B cell (primary cell): ENCODE data around the gene TEX19. TPM values are rescaled to one million over a fixed set of nuclear protein-coding genes. Genes with fewer than 3 reads are reported as not detected.

Source experiments
- ATAC-seq: fragments of 200-7000 bp; cut with Tn5 transposase; one replicate; pipeline ENCODE4 v1.10.0; 2021; ENCODE audit warnings: low read depth, mild to moderate bottlenecking, moderate number of reproducible peaks, moderate library complexity
- CTCF ChIA-PET: fragments of 350-600 bp; sonication (Branson Sonifier 250); formaldehyde crosslinking; loops from one replicate; lab custom pipeline; 2021; ENCODE audit warnings: antibody characterized with exemption, inconsistent platforms; lab: Charles Lee
- POLR2A ChIA-PET: fragments of 350-600 bp; sonication (Branson Sonifier 250); formaldehyde crosslinking; loops from one replicate; lab custom pipeline; 2021; ENCODE audit warnings: antibody characterized with exemption; lab: Charles Lee
- DNase-seq: peaks from one replicate; pipeline ENCODE4 v3.0.0; 2013
- H2AFZ ChIP-seq: 2 replicates; pipeline ENCODE4 v1.6.1; 2012; ENCODE audit warnings: mild to moderate bottlenecking, low read depth, low read length; ENCODE audit not compliant: insufficient read depth, poor library complexity, severe bottlenecking
- H3K27ac ChIP-seq, 2 donors: 1 replicate in 1 of 2; 2 replicates in 1 of 2; pipeline ENCODE4 v1.5.1; 2012 to 2013; ENCODE audit warnings: low read length in 2 of 2, mild to moderate bottlenecking in 2 of 2, moderate library complexity in 1 of 2
- H3K27me3 ChIP-seq, 4 experiments: fragments of 200-600 bp in 1 of 4; sonication (generic) in 1 of 4; replicated peaks in 1 of 4; 1 replicate in 2 of 4; 2 replicates in 2 of 4; pipeline versions ENCODE4 v1.6.1 to v1.7.0; 2013 to 2016; ENCODE audit warnings: low read length in 3 of 4, mild to moderate bottlenecking in 2 of 4, mixed read lengths in 1 of 4, moderate library complexity in 1 of 4; ENCODE audit not compliant: insufficient read depth in 4 of 4, control insufficient read depth in 3 of 4; ENCODE audit errors: control extremely low read depth in 1 of 4
- H3K36me3 ChIP-seq, 2 experiments: replicated peaks in 1 of 2; 1 replicate in 1 of 2; 2 replicates in 1 of 2; pipeline versions ENCODE4 v1.6.1 to v1.7.1; 2013; ENCODE audit warnings: low read length in 1 of 2; ENCODE audit not compliant: insufficient read depth in 2 of 2, control insufficient read depth in 1 of 2; ENCODE audit errors: control extremely low read depth in 1 of 2, extremely low read depth in 1 of 2
- H3K4me1 ChIP-seq, 2 donors: fragments of 200-600 bp in 1 of 2; sonication (generic) in 1 of 2; 1 replicate in 1 of 2; 2 replicates in 1 of 2; pipeline versions ENCODE4 v1.5.1 to v1.6.1; 2013 to 2017; ENCODE audit warnings: low read length in 2 of 2; ENCODE audit not compliant: control insufficient read depth in 2 of 2, insufficient read depth in 2 of 2
- H3K4me2 ChIP-seq: replicated peaks from 2 replicates; pipeline ENCODE3; 2012; ENCODE audit warnings: mild to moderate bottlenecking, low read depth, low read length; ENCODE audit not compliant: poor library complexity, severe bottlenecking
- H3K4me3 ChIP-seq, 5 experiments: fragments of 200-600 bp in 1 of 5; sonication (generic) in 1 of 5; 1 replicate in 3 of 5; 2 replicates in 2 of 5; pipeline versions ENCODE4 v1.5.1 to v1.7.0; 2011 to 2016; ENCODE audit warnings: low read length in 4 of 5, mild to moderate bottlenecking in 4 of 5, low read depth in 2 of 5, control low read depth in 1 of 5, moderate library complexity in 1 of 5; ENCODE audit not compliant: insufficient read depth in 1 of 5; ENCODE audit errors: control extremely low read depth in 1 of 5, extremely low read depth in 1 of 5
- H3K79me2 ChIP-seq: fragments of 200-600 bp; sonication (generic); one replicate; pipeline ENCODE4 v1.6.0; 2016; ENCODE audit warnings: low read length; ENCODE audit not compliant: control insufficient read depth, insufficient read depth
- H3K9ac ChIP-seq: fragments of 200-600 bp; sonication (generic); 2 replicates; pipeline ENCODE4 v1.6.1; 2017; ENCODE audit warnings: mild to moderate bottlenecking, low read length, moderate library complexity
- H3K9me3 ChIP-seq, 3 donors: one replicate each; pipeline versions ENCODE4 v1.6.1 to v1.7.1; 2013; ENCODE audit warnings: low read length in 2 of 3; ENCODE audit not compliant: control insufficient read depth in 2 of 3, insufficient read depth in 1 of 3; ENCODE audit errors: control extremely low read depth in 1 of 3
- H4K20me1 ChIP-seq: 2 replicates; pipeline ENCODE4 v1.6.0; 2012; ENCODE audit warnings: mild to moderate bottlenecking, low read length; ENCODE audit not compliant: insufficient read depth, control insufficient read depth, poor library complexity, severe bottlenecking
- H3K27ac Mint-ChIP-seq: one replicate; pipeline ENCODE4 v1.8.0; 2021; ENCODE audit warnings: mixed read lengths
- H3K27me3 Mint-ChIP-seq: one replicate; pipeline ENCODE4 v1.8.0; 2021; ENCODE audit warnings: mixed read lengths
- H3K4me1 Mint-ChIP-seq: one replicate; pipeline ENCODE4 v1.8.0; 2021; ENCODE audit warnings: mixed read lengths
- H3K4me3 Mint-ChIP-seq: one replicate; pipeline ENCODE4 v1.8.0; 2021; ENCODE audit warnings: mixed read lengths
- H3K9me3 Mint-ChIP-seq: one replicate; pipeline ENCODE4 v1.8.0; 2022; ENCODE audit warnings: mixed read lengths; ENCODE audit not compliant: insufficient read depth
- EZH2 ChIP-seq: IDR thresholded peaks from 2 replicates; pipeline ENCODE4 v1.6.1; 2012; ENCODE audit warnings: borderline replicate concordance, low read depth, mild to moderate bottlenecking, moderate library complexity, low read length; ENCODE audit not compliant: insufficient read depth, poor library complexity, severe bottlenecking
- WGBS: methylation state at CpG from one replicate; pipeline ENCODE4 v1.1.5; 2013; ENCODE audit warnings: missing lambda C conversion rate; ENCODE audit not compliant: insufficient coverage; 5-methylcytosine and 5-hydroxymethylcytosine counted together
- intact Hi-C: fragments of 100-400 bp; cut with micrococcal nuclease; formaldehyde crosslinking; loops from one replicate; pipeline ENCODE4 v1.10.0; 2022
- polyA plus RNA-seq: library from polyadenylated mRNA; depleted of rRNA; stranded (reverse); fragments of >200 nt; gene quantifications from 2 replicates; pipeline ENCODE4 v1.2.3, GENCODE V29; 2012
- total RNA-seq, 2 donors: library from RNA; stranded (reverse); fragments of 120-200 nt in 1 of 2; gene quantifications; 1 replicate in 1 of 2; 2 replicates in 1 of 2; pipeline versions ENCODE4 v1.2.3 to v1.2.4, GENCODE V29; 2013 to 2022
- TF ChIP-seq, protein P1 (sequence below): fragments of 200-600 bp; IDR thresholded peaks from one replicate; pipeline ENCODE4 v1.8.0; 2022; ENCODE audit warnings: antibody characterized with exemption, mild to moderate bottlenecking

TEX19 gene
- total and polyA plus RNA-seq, 2 donors (not counting 1 experiment from before 2014, with no cell fraction given), result not detected

DNA sequence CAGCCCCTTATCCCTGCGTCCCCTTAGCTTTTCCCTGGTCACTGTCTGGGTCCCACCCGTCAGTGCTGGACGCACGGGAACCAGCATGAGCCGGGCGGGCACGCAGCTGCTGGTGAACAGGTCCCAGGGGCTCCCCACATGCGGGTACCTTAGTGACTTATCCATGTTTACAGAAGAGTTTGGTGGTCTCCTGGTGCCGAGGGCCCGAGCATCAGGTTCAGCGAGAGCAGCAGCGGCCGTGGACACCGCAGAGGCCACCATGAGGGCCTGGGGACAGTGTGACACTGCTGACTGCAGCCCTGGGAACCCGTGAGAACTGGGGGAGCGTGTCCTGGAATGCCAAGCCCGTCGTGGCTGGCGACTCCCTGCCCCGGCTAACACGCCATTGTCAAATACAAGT is 48.2 kb upstream of the TEX19 start:
- CTCF ChIA-PET, result interaction anchor here (3.0 kb wide), 1 partner anchor 9 kb away, joined by 23 read pairs; no protein-coding TSS in a partner anchor
- intact Hi-C loops, result no loop called here
- WGBS, result 94% methylated on average over 21 of the region's 21 CpGs

DNA sequence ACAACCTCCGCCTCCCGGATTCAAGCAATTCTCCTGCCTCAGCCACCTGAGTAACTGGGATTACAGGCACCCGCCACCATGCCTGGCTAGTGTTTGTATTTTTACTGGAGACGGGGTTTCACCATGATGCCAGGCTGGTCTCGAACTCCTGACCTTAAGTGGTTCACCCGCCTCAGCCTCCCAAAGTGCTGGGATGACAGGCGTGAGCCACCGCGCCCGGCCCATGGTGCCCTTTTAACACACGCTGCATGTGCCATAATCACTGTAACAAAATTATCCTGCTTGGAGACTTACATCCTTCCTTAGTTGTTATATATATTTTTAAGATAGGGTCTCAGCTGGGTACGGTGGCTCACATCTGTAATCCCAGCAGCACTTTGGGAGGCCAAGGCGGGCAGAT is 47.1 kb upstream of the TEX19 start:
- WGBS, result 100% methylated on average over 7 of the region's 13 CpGs
- Histone ChIP-seq H3K9me3 (peaks cover 0 to 11% (median 0%) of the 10 kb centered on the region in 3 donors), H3K4me3 (no peak overlapping the region), H3K9ac (no peak overlapping the region), H4K20me1 (no peaks in the 10 kb centered on the region), H3K27ac (no peak overlapping the region), H3K79me2 (no peaks in the 10 kb centered on the region), H3K27me3 (peaks cover 0 to 34% (median 10%) of the 10 kb centered on the region in 4 experiments), H3K4me2 (no peak overlapping the region), H2AFZ (no peak overlapping the region), H3K36me3 (no peaks in the 10 kb centered on the region), H3K4me1 (peaks cover 18 to 25% of the 10 kb centered on the region in 2 donors)
- Mint-ChIP-seq H3K4me3 (no peak overlapping the region), H3K9me3 (no peaks in the 10 kb centered on the region), H3K4me1 (peaks cover 15% of the 10 kb centered on the region), H3K27me3 (peaks cover 28% of the 10 kb centered on the region), H3K27ac (no peak overlapping the region)
- POLR2A ChIA-PET, result no interaction called here
- ATAC-seq (no peak), DNase-seq (no peak)
- TF ChIP-seq, protein P1, sequence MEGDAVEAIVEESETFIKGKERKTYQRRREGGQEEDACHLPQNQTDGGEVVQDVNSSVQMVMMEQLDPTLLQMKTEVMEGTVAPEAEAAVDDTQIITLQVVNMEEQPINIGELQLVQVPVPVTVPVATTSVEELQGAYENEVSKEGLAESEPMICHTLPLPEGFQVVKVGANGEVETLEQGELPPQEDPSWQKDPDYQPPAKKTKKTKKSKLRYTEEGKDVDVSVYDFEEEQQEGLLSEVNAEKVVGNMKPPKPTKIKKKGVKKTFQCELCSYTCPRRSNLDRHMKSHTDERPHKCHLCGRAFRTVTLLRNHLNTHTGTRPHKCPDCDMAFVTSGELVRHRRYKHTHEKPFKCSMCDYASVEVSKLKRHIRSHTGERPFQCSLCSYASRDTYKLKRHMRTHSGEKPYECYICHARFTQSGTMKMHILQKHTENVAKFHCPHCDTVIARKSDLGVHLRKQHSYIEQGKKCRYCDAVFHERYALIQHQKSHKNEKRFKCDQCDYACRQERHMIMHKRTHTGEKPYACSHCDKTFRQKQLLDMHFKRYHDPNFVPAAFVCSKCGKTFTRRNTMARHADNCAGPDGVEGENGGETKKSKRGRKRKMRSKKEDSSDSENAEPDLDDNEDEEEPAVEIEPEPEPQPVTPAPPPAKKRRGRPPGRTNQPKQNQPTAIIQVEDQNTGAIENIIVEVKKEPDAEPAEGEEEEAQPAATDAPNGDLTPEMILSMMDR, result no peak
- no peak for TF ChIP-seq EZH2
- CTCF ChIA-PET, result interaction anchor here (3.0 kb wide), 1 partner anchor 10 kb away, joined by 23 read pairs; no protein-coding TSS in a partner anchor
- intact Hi-C loops, result no loop called here

More for the DNA sequence above, 48.2 kb upstream of the TEX19 start:
- DNase-seq (no peak), ATAC-seq (no peak)
- Histone ChIP-seq H3K4me2 (no peak overlapping the region), H2AFZ (no peak overlapping the region), H3K4me3 (no peak overlapping the region), H3K4me1 (peaks cover 14 to 20% of the 10 kb centered on the region in 2 donors), H3K9me3 (peaks cover 0 to 11% (median 0%) of the 10 kb centered on the region in 3 donors), H3K27me3 (peaks cover 0 to 29% (median 8%) of the 10 kb centered on the region in 4 experiments), H3K79me2 (no peaks in the 10 kb centered on the region), H3K9ac (no peak overlapping the region), H3K27ac (no peak overlapping the region), H4K20me1 (no peaks in the 10 kb centered on the region), H3K36me3 (no peaks in the 10 kb centered on the region)
- Mint-ChIP-seq H3K9me3 (no peaks in the 10 kb centered on the region), H3K27me3 (peaks cover 25% of the 10 kb centered on the region), H3K4me1 (peaks cover 12% of the 10 kb centered on the region), H3K27ac (no peak overlapping the region), H3K4me3 (no peak overlapping the region)
- POLR2A ChIA-PET, result no interaction called here
- TF ChIP-seq, protein P1, result no peak
- no peak for TF ChIP-seq EZH2
